Measurements from ENCODE around the gene ID1. TPM values are rescaled to one million over a fixed set of nuclear protein-coding genes. Genes with fewer than 3 reads are reported as not detected.
"Not testable (repeated sequence)": the region's sequence is repeated elsewhere in the genome, so short reads cannot be mapped to it uniquely, and the experiment has no call there.

ID1 gene
- total RNA-seq, 2 experiments from 2014 or later, result 0.48 to 0.58 TPM

DNA sequence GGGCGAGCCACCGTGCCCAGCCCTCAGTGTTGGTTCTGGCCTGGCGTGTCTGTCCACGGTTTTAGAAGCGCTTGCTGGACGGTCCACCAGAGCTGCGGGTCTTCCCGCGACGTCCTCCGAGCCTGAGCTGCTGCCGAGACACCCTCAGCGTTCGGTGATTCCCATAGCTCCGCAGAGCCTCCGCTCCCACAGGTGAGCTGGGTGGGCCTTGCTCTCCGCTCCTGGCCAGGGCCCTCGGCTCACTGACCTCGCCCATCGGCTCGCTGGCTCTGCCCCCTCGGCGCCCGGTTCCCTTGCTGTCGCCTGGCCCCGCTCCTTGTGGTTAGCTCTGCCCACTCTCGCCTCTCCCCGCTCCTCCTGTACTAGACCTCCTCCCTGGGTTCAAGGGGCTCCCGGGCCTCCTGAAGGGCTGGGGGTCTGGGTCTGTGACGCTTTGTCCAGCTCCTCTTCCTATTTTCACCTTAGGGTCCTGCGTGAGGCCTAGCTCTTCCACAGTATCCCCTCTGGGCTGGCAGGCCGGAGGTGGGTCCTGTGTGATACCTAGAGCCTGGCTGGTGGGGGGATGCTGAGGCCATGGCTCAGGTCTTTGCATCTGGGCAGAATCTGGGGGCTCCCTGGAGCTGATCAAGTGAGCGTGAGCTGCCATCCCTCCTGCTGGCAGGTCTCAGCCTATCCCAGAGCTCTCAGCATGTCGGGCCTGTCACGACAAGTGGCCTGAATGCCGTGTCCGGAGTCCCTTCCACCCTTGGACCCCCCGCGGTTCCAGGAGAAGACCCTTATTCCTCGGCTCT lies 27.7 kb downstream of the ID1 start:
- CTCF ChIA-PET, result interaction anchor here (1.6 to 6.8 kb wide), 6 partner anchors 16 to 97 kb away, joined by 3 to 116 read pairs (median 18); partner anchors contain the start of gene BCL2L1
- POLR2A ChIA-PET, result interaction anchor here (2.5 kb wide), 1 partner anchor 90 kb away, joined by 19 read pairs; the partner anchor contains the start of gene BCL2L1
- Mint-ChIP-seq H3K4me3 (no peak overlapping the region), H3K4me1 (peaks cover 3% of the 10 kb centered on the region), H3K9me3 (no peaks in the 10 kb centered on the region), H3K36me3 (ENCODE audit: low read depth) (no peaks in the 10 kb centered on the region), H3K27me3 (no peaks in the 10 kb centered on the region), H3K27ac (no peak overlapping the region)
- DNase-seq, result no peak

DNA sequence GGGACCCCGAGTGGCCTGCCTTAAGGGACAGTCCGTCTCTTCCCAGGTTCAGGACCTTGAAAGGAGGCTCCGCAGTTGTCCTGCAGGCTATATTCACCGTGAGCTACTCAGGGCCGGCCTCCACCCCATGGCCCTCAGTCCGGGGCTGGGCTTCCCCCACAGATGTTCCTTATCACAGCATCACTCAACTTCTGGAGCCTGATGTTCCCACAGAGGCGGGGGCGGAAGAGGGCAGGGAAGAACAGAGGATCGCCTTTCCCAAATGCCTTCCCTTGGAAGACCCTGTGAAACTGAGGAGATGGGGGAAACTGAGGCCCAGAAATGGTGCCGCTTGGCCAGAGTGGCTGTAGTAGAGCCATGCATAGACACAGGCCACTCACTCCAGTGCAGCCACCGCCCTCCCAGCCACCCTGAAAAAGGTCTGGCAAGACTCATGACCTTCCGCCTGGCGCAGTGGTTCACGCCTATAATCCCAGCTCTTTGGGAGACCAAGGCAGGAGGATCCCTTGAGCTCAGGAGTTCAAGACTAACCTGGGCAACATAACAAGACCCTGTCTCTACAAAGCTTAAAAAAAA lies 28.3 kb downstream of the ID1 start:
- H3K4me1 Mint-ChIP-seq, result peaks cover 3% of the 10 kb centered on the region
- ChIA-PET CTCF (interaction anchor here (0.6 to 6.8 kb wide), 31 partner anchors 8 to 1715 kb away, joined by 3 to 116 read pairs (median 4); partner anchors contain the start of genes BCL2L1, ID1 and TPX2), POLR2A (interaction anchor here (2.5 kb wide), 1 partner anchor 89 kb away, joined by 19 read pairs; the partner anchor contains the start of gene BCL2L1)
- H3K27me3 Mint-ChIP-seq, result no peaks in the 10 kb centered on the region
- no peak overlapping the region for H3K4me3 Mint-ChIP-seq
- no peak overlapping the region for H3K27ac Mint-ChIP-seq
- H3K36me3 Mint-ChIP-seq (ENCODE audit: low read depth), result no peaks in the 10 kb centered on the region
- DNase-seq, result no peak
- H3K9me3 Mint-ChIP-seq, result no peaks in the 10 kb centered on the region

DNA sequence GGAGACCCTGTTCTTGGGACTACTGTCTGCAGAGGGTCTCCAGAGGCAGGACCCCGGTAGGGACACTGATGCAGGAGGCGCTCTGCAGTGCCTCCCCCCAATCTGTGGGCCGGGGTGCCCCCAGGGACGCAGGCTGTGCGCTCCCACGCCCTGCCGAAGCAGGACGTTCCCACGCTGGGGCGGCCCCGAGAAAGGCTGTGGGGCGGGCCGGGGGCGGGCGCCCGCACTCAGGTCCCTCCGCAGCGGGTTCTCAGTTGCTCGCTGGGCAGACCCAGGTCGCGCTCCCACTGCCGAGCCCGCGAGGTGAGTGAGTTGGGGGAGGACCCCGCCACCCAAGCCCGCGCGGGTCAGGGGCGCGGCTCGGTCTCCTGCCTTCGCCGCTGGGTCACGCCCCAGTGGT lies 32.6 kb downstream of the ID1 start, which contains the start of gene COX4I2:
COX4I2 (plus strand) TSS at position 253 of the 400 bp plus-strand sequence. CDS start 1,106 bp downstream, outside the sequence.
- H3K27me3 Mint-ChIP-seq, result peaks cover 15% of the 10 kb centered on the region
- H3K4me3 Mint-ChIP-seq, result no peak within 1 kb of the TSS
- POLR2A ChIA-PET, result no interaction called here
- CTCF ChIA-PET, result interaction anchor here (0.6 kb wide), 1 partner anchor 115 kb away, joined by 3 read pairs; no protein-coding TSS in a partner anchor
- no peak for DNase-seq
- H3K9me3 Mint-ChIP-seq, result no peaks in the 10 kb centered on the region
- H3K27ac Mint-ChIP-seq, result no peak within 1 kb of the TSS
- no peaks in the 10 kb centered on the region for H3K36me3 Mint-ChIP-seq (ENCODE audit: low read depth)
- H3K4me1 Mint-ChIP-seq, result peaks cover 2% of the 10 kb centered on the region

DNA sequence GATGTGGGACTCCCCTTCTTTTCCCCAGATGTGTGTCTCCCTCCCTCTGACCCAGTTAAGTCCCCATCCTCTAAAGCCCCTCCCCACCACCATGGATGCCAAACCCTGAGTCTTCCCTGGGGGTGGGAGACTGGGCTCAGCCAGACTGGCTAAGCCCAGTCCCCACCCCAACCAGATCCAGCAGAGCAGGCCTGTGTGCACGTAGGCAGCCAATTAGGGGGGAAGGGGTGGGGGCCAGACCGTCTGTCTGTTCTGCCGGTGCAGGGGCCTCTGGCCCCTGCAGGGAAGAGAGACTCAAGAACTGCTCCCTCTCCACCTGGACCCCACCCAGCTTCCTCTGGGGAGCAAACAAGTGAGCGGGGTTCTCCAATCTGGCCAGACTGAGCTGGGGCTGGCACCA lies 33.2 kb downstream of the ID1 start:
- Mint-ChIP-seq H3K4me3 (no peak overlapping the region), H3K36me3 (ENCODE audit: low read depth) (no peaks in the 10 kb centered on the region), H3K9me3 (no peaks in the 10 kb centered on the region), H3K27me3 (peaks cover 20% of the 10 kb centered on the region), H3K4me1 (peaks cover 7% of the 10 kb centered on the region), H3K27ac (no peak overlapping the region)
- CTCF ChIA-PET, result interaction anchor here (2.1 to 4.3 kb wide), 2 partner anchors 23 to 86 kb away, joined by 10 to 19 read pairs; no protein-coding TSS in a partner anchor
- POLR2A ChIA-PET, result interaction anchor here (1.0 kb wide), 1 partner anchor 22 kb away, joined by 3 read pairs; no protein-coding TSS in a partner anchor
- DNase-seq, result no peak

DNA sequence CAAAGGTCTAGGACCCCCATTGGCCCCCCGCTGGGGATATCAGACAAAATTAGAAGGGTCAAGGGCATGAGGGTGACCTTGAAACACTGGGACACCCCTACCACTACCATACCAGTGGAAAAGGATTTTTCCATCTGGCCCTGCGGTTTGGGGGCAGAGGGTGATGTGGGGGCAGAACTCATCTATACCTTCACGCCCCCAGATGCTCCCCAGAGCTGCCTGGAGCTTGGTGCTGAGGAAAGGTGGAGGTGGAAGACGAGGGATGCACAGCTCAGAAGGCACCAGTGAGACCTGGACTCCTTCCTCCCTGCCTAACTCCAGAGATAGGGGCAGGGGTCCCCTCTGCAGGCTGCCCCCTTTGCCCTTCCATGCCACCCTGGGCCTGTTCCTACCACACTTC lies 33.7 kb downstream of the ID1 start:
- H3K9me3 Mint-ChIP-seq, result no peaks in the 10 kb centered on the region
- ChIA-PET CTCF (interaction anchor here (2.1 to 4.3 kb wide), 2 partner anchors 23 to 85 kb away, joined by 10 to 19 read pairs; no protein-coding TSS in a partner anchor), POLR2A (interaction anchor here (1.0 kb wide), 1 partner anchor 21 kb away, joined by 3 read pairs; no protein-coding TSS in a partner anchor)
- H3K4me3 Mint-ChIP-seq, result no peak overlapping the region
- no peaks in the 10 kb centered on the region for H3K36me3 Mint-ChIP-seq (ENCODE audit: low read depth)
- H3K27ac Mint-ChIP-seq, result no peak overlapping the region
- H3K4me1 Mint-ChIP-seq, result peaks cover 7% of the 10 kb centered on the region
- DNase-seq, result no peak
- H3K27me3 Mint-ChIP-seq, result peaks cover 20% of the 10 kb centered on the region

DNA sequence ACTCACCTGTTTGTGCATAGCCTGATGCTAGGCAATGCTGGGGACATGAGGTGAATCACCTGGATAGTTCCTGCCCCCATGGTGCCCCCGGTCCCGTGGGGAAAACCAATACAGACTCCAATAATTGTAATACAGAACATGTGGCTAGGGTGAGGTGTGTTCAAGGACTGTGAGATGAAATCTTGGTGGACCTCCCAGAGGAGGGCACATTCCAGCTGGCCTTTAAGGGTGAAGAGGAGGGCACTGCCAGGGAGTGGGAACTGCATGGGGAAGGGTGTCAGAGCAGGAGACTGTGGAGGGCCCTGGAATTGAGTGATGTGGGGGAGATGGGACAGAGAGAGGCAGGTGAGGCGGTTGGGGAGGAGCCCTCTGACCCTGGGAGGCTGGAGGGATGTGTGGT lies 35.2 kb downstream of the ID1 start:
- no peaks in the 10 kb centered on the region for H3K9me3 Mint-ChIP-seq
- H3K27me3 Mint-ChIP-seq, result peaks cover 24% of the 10 kb centered on the region
- H3K27ac Mint-ChIP-seq, result no peak overlapping the region
- ChIA-PET CTCF (interaction anchor here (2.0 to 4.3 kb wide), 3 partner anchors 21 to 84 kb away, joined by 8 to 19 read pairs (median 19); no protein-coding TSS in a partner anchor), POLR2A (interaction anchor here (1.6 kb wide), 1 partner anchor 22 kb away, joined by 7 read pairs; no protein-coding TSS in a partner anchor)
- no peak for DNase-seq
- no peaks in the 10 kb centered on the region for H3K36me3 Mint-ChIP-seq (ENCODE audit: low read depth)
- peaks cover 7% of the 10 kb centered on the region for H3K4me1 Mint-ChIP-seq
- H3K4me3 Mint-ChIP-seq, result no peak overlapping the region

DNA sequence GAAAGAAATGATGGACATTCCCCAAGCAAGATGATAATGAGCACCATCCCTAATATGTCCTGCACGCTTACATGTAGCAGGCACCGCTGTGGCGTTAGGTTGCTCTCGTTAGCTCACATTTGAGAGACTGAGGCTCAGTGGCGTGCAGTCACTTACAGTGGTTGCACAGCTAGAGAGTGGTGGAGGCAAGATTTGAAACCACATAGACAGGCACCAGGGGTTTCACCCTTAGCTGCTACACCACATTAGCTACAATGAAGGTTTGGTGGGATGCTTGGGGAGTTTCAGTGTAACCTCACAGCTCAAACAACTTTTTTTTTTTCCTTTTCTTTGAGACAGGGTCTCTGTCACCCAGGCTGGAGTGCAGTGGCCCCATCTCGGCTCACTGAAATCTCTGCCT lies 36.3 kb downstream of the ID1 start:
- no peak overlapping the region for H3K4me3 Mint-ChIP-seq
- no peaks in the 10 kb centered on the region for H3K36me3 Mint-ChIP-seq (ENCODE audit: low read depth)
- DNase-seq, result no peak
- no peaks in the 10 kb centered on the region for H3K9me3 Mint-ChIP-seq
- ChIA-PET CTCF (interaction anchor here (0.9 to 4.3 kb wide), 8 partner anchors 20 to 83 kb away, joined by 3 to 19 read pairs (median 5); no protein-coding TSS in a partner anchor), POLR2A (interaction anchor here (1.6 kb wide), 1 partner anchor 20 kb away, joined by 7 read pairs; no protein-coding TSS in a partner anchor)
- peaks cover 7% of the 10 kb centered on the region for H3K4me1 Mint-ChIP-seq
- H3K27me3 Mint-ChIP-seq, result peaks cover 24% of the 10 kb centered on the region
- H3K27ac Mint-ChIP-seq, result no peak overlapping the region

DNA sequence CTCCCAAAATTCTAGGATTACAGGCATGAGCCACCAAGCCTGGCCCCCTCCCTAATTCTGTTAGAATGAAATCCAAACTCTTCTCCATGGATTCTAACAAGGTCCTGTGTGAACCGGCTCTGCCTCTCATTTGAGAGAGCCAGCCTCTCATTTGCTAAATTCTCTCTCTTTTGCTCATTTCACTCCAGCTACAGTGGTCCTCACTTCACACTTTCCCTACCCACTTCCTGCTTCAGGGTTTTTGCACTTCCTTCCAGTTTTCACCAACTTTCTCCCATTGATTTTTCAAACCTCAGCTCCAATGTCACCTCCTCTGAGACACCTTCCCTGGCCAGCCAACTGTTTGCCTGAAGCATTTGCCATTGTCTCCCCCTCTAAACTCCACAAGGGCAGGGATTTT lies 37.7 kb downstream of the ID1 start:
- Mint-ChIP-seq H3K27ac (no peak overlapping the region), H3K4me1 (peaks cover 7% of the 10 kb centered on the region), H3K36me3 (ENCODE audit: low read depth) (no peaks in the 10 kb centered on the region), H3K9me3 (no peaks in the 10 kb centered on the region), H3K27me3 (peaks cover 24% of the 10 kb centered on the region), H3K4me3 (no peak overlapping the region)
- POLR2A ChIA-PET, result no interaction called here
- no peak for DNase-seq
- CTCF ChIA-PET, result interaction anchor here (1.0 to 1.5 kb wide), 2 partner anchors 18 to 33 kb away, joined by 3 to 5 read pairs; no protein-coding TSS in a partner anchor

DNA sequence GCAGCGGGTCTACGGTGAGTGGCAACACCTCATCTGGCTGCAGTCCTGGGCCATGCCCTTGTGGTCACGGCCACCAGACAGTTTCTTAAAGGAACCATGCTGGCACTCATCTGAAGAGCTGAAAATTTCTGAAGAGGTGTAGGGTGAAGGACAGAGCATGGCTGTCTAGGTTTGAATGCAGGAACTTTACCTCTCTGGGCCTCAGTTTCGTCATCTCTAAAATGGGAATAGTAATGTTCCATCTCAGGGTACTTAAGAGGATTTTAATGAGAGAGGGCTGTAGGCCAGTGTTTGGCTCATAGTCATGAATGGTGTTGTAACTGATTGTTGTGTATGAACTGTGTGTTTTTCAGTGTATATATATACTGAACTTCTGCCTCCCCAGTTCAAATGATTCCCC lies 38.4 kb downstream of the ID1 start:
- no peaks in the 10 kb centered on the region for H3K9me3 Mint-ChIP-seq
- DNase-seq, result no peak
- ChIA-PET CTCF (interaction anchor here (1.5 to 2.8 kb wide), 2 partner anchors 18 to 80 kb away, joined by 5 to 8 read pairs; no protein-coding TSS in a partner anchor), POLR2A (no interaction called here)
- H3K27ac Mint-ChIP-seq, result no peak overlapping the region
- H3K27me3 Mint-ChIP-seq, result peaks cover 24% of the 10 kb centered on the region
- peaks cover 7% of the 10 kb centered on the region for H3K4me1 Mint-ChIP-seq
- H3K36me3 Mint-ChIP-seq (ENCODE audit: low read depth), result no peaks in the 10 kb centered on the region
- H3K4me3 Mint-ChIP-seq, result no peak overlapping the region

DNA sequence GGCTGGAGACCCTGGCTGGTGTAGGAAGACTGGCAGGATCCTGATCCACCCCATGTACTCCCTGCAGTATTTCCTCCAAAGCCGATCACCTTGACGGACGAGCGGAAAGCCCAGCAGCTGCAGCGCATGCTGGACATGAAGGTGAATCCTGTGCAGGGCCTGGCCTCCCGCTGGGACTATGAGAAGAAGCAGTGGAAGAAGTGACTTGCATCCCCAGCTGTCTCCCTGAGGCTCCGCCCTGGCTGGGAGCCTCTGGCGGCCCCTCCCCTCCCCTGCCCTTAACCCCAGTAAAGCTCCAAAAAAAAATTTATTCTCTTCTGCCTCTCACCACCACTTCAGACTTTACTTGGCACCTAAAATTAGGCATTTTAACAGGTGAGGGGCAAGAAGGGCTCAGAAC lies 39.6 kb downstream of the ID1 start:
- peaks cover 24% of the 10 kb centered on the region for H3K27me3 Mint-ChIP-seq

DNA sequence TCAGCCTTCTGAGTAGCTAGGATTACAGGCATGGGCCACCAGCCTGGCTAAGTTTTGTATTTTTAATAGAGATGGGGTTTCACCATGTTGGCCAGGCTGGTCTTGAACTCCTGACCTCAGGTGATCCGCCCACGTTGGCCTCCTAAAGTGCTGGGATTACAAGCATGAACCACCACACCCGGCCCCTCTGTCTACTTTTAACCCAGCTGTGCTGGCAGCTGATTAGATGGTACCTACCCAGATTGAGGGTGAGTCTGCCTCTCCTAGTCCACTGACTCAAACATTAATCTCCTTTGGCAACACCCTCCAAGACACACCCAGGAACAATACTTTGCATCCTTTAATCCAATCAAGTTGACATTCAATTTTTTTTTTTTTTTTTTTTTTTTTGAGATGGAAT lies 43.0 kb downstream of the ID1 start:
- not testable (repeated sequence) for H3K4me3 Mint-ChIP-seq; H3K9me3 Mint-ChIP-seq; H3K36me3 Mint-ChIP-seq (ENCODE audit: low read depth); H3K27ac Mint-ChIP-seq; H3K4me1 Mint-ChIP-seq; DNase-seq
- ChIA-PET POLR2A (interaction anchor here (1.5 kb wide), 1 partner anchor 76 kb away, joined by 4 read pairs; no protein-coding TSS in a partner anchor), CTCF (interaction anchor here (0.7 to 5.6 kb wide), 4 partner anchors 9 to 75 kb away, joined by 5 to 28 read pairs (median 14); no protein-coding TSS in a partner anchor)
- peaks cover 17% of the 10 kb centered on the region for H3K27me3 Mint-ChIP-seq

More for the DNA sequence above, 39.6 kb downstream of the ID1 start:
- peaks cover 7% of the 10 kb centered on the region for H3K4me1 Mint-ChIP-seq
- H3K4me3 Mint-ChIP-seq, result no peak overlapping the region
- DNase-seq, result no peak
- H3K27ac Mint-ChIP-seq, result no peak overlapping the region
- ChIA-PET CTCF (interaction anchor here (0.8 to 2.8 kb wide), 4 partner anchors 9 to 79 kb away, joined by 4 to 8 read pairs (median 6); no protein-coding TSS in a partner anchor), POLR2A (interaction anchor here (1.1 kb wide), 1 partner anchor 94 kb away, joined by 4 read pairs; no protein-coding TSS in a partner anchor)
- no peaks in the 10 kb centered on the region for H3K36me3 Mint-ChIP-seq (ENCODE audit: low read depth)
- no peaks in the 10 kb centered on the region for H3K9me3 Mint-ChIP-seq

DNA sequence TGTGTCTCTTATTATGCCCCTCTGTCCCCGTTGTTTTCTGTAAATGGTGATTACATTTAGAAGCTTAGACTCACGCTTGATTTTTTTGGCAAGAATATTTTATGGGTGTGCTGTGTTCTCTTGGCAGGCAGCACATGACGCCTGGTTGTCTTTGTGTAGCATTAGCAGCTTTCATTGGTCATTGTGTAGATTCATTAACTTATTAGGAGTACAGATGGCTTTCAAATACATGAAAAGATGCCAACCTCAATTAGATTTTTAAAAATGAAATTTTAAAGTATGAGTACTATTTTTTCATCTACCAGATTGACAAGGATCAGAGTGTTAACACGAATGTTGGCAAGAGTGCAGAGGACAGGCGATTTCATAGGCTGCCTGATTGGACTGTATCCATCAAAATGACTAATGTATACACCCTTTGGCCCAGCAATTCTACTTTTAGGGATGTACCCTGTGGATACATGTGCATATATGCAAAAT lies 47.9 kb downstream of the ID1 start:
- ChIA-PET POLR2A (no interaction called here), CTCF (interaction anchor here (1.1 to 2.8 kb wide), 2 partner anchors 71 kb away, joined by 3 to 12 read pairs; no protein-coding TSS in a partner anchor)
- H3K36me3 Mint-ChIP-seq (ENCODE audit: low read depth), result no peaks in the 10 kb centered on the region
- H3K27ac Mint-ChIP-seq, result no peak overlapping the region
- no peaks in the 10 kb centered on the region for H3K9me3 Mint-ChIP-seq
- H3K4me1 Mint-ChIP-seq, result no peaks in the 10 kb centered on the region
- no peak for DNase-seq
- peaks cover 12% of the 10 kb centered on the region for H3K27me3 Mint-ChIP-seq
- no peak overlapping the region for H3K4me3 Mint-ChIP-seq

Measured in activated CD4-positive, alpha-beta memory T cell treated with anti-CD3 and anti-CD28 coated beads, Interleukin-2, amount 10 ng/mL, durations not matched to agents 7 days and 5 days (primary cell).